ENCODE data around the gene CHN2. TPM values are rescaled to one million over a fixed set of nuclear protein-coding genes. Genes with fewer than 3 reads are reported as not detected.

The CHN2 gene
- total RNA-seq, 1 experiment from 2014 or later, result 0.15 TPM

DNA sequence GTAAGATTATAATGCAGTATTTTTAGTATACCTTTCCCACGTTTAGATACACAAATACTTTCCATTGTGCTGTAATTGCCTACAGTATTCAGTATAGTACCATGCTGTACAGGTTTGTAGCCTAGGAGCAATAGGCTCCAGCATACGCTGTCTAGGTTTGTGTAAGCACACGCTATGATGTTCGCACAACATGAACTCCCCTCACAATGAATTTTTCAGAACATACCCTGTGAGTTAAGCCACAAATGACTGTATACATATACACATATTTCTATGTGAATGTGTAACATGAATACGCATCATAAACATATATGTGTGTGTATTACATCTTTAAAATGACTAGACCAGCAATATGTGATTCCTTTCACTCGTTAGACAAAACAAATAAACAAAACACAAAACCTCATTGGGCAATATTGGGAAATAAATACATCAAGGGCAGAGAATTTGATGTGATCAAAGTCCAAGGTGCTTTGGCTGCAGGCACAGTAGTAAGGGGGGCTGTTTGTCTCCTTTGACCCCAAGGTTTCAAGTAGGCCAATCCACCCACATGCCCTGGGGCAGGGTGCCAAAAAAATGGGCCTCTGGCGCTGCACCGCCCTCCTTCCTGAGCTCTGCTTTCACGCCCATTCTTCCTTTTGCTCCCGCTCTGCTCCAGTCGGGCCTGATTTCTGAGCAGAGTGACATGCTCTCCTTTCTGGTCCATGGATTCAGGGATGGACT lies 33.9 kb downstream of the CHN2 start:
- Histone ChIP-seq H3K4me3 (ENCODE audit: low read depth in 2 of 2, low read length in 2 of 2) (no peak overlapping the region), H3K27ac (ENCODE audit: low read length) (no peak overlapping the region), H3K9me3 (ENCODE audit: control insufficient read depth, insufficient read depth, low read depth, low read length) (no peaks in the 10 kb centered on the region), H3K36me3 (ENCODE audit: control insufficient read depth, insufficient read depth, low read length) (no peaks in the 10 kb centered on the region), H3K4me1 (ENCODE audit: control insufficient read depth, insufficient read depth, low read length) (no peaks in the 10 kb centered on the region), H3K27me3 (ENCODE audit: control insufficient read depth, insufficient read depth, low read length) (peaks cover 6% of the 10 kb centered on the region)
- intact Hi-C loops (cut with micrococcal nuclease; ENCODE audit: unreplicated experiment), result no loop called here
- no peak for DNase-seq (ENCODE audit: low read depth, low spot score)
- POLR2A ChIA-PET, result no interaction called here
- TF ChIP-seq, protein P1, sequence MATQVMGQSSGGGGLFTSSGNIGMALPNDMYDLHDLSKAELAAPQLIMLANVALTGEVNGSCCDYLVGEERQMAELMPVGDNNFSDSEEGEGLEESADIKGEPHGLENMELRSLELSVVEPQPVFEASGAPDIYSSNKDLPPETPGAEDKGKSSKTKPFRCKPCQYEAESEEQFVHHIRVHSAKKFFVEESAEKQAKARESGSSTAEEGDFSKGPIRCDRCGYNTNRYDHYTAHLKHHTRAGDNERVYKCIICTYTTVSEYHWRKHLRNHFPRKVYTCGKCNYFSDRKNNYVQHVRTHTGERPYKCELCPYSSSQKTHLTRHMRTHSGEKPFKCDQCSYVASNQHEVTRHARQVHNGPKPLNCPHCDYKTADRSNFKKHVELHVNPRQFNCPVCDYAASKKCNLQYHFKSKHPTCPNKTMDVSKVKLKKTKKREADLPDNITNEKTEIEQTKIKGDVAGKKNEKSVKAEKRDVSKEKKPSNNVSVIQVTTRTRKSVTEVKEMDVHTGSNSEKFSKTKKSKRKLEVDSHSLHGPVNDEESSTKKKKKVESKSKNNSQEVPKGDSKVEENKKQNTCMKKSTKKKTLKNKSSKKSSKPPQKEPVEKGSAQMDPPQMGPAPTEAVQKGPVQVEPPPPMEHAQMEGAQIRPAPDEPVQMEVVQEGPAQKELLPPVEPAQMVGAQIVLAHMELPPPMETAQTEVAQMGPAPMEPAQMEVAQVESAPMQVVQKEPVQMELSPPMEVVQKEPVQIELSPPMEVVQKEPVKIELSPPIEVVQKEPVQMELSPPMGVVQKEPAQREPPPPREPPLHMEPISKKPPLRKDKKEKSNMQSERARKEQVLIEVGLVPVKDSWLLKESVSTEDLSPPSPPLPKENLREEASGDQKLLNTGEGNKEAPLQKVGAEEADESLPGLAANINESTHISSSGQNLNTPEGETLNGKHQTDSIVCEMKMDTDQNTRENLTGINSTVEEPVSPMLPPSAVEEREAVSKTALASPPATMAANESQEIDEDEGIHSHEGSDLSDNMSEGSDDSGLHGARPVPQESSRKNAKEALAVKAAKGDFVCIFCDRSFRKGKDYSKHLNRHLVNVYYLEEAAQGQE (IDR thresholded peaks at IDR 0.05; ENCODE audit: insufficient read depth in 1 of 2, low read depth in 2 of 2, low read length in 1 of 2), result no peak
- TF ChIP-seq SIN3A (IDR thresholded peaks at IDR 0.05; ENCODE audit: borderline replicate concordance, insufficient read depth, low read depth, low read length) (no peak), POLR2AphosphoS5 (IDR thresholded peaks at IDR 0.05; ENCODE audit: low read depth, low read length) (no peak), TCF7L2 (IDR thresholded peaks at IDR 0.05; ENCODE audit: low read depth, low read length) (no peak)
- TF ChIP-seq, protein P2, sequence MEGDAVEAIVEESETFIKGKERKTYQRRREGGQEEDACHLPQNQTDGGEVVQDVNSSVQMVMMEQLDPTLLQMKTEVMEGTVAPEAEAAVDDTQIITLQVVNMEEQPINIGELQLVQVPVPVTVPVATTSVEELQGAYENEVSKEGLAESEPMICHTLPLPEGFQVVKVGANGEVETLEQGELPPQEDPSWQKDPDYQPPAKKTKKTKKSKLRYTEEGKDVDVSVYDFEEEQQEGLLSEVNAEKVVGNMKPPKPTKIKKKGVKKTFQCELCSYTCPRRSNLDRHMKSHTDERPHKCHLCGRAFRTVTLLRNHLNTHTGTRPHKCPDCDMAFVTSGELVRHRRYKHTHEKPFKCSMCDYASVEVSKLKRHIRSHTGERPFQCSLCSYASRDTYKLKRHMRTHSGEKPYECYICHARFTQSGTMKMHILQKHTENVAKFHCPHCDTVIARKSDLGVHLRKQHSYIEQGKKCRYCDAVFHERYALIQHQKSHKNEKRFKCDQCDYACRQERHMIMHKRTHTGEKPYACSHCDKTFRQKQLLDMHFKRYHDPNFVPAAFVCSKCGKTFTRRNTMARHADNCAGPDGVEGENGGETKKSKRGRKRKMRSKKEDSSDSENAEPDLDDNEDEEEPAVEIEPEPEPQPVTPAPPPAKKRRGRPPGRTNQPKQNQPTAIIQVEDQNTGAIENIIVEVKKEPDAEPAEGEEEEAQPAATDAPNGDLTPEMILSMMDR (IDR thresholded peaks at IDR 0.05), result no peak
- in situ Hi-C loops (cut with HindIII; ENCODE audit: low pct_unique_long_range_greater_than_20kb, low sequenced_read_pairs), result no loop called here
- BruUV-seq (replicated peaks), result no TSS peak
- CTCF ChIA-PET, result no interaction called here
- ATAC-seq, result no peak

DNA sequence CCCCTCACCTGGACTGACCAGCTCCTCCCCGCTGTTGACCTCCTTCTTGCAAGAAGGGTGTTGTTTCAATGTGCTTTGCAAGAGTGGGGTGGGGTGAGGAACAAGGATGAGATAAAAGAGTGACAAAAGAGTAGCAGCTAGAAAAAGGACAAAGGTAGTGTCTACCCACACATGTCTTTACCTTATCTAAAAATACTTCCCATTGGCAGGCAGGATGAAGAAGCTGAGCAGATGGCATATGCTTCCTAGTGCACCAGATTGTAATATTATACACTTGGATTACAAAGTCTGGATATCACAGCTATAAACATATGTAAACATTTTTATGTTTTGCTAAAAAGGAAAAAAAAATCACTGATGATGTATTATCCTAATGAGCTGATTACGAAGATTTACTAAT lies 34.5 kb downstream of the CHN2 start:
- Histone ChIP-seq H3K36me3 (ENCODE audit: control insufficient read depth, insufficient read depth, low read length) (no peaks in the 10 kb centered on the region), H3K27me3 (ENCODE audit: control insufficient read depth, insufficient read depth, low read length) (peaks cover 6% of the 10 kb centered on the region), H3K27ac (ENCODE audit: low read length) (no peak overlapping the region), H3K4me3 (ENCODE audit: low read depth in 2 of 2, low read length in 2 of 2) (no peak overlapping the region), H3K9me3 (ENCODE audit: control insufficient read depth, insufficient read depth, low read depth, low read length) (no peaks in the 10 kb centered on the region), H3K4me1 (ENCODE audit: control insufficient read depth, insufficient read depth, low read length) (no peaks in the 10 kb centered on the region)
- POLR2A ChIA-PET, result no interaction called here
- TF ChIP-seq SIN3A (IDR thresholded peaks at IDR 0.05; ENCODE audit: borderline replicate concordance, insufficient read depth, low read depth, low read length) (no peak), POLR2AphosphoS5 (IDR thresholded peaks at IDR 0.05; ENCODE audit: low read depth, low read length) (no peak), TCF7L2 (IDR thresholded peaks at IDR 0.05; ENCODE audit: low read depth, low read length) (no peak)
- TF ChIP-seq, protein P1 (IDR thresholded peaks at IDR 0.05; ENCODE audit: insufficient read depth in 1 of 2, low read depth in 2 of 2, low read length in 1 of 2), result no peak
- TF ChIP-seq, protein P2 (IDR thresholded peaks at IDR 0.05), result no peak
- ATAC-seq (no peak), DNase-seq (ENCODE audit: low read depth, low spot score) (no peak)
- CTCF ChIA-PET, result no interaction called here
- BruUV-seq (replicated peaks), result no TSS peak
- intact Hi-C loops (cut with micrococcal nuclease; ENCODE audit: unreplicated experiment) (no loop called here), in situ Hi-C loops (cut with HindIII; ENCODE audit: low pct_unique_long_range_greater_than_20kb, low sequenced_read_pairs) (no loop called here)

All from Panc1 (cell line).